Measurements from ENCODE around the gene FBXO45. TPM values are rescaled to one million over a fixed set of nuclear protein-coding genes. Genes with fewer than 3 reads are reported as not detected.

The FBXO45 gene
- total and polyA plus RNA-seq, 10 of the 15 experiments (the other 5 are each of a cell fraction or from before 2014, with no cell fraction given) = 4.0 to 17.3 (median 11.8) TPM

- TF ChIP-seq RCOR1 (conservative IDR thresholded peaks at IDR 0.05; ENCODE audit: low read depth, low read length) (no peak), TARDBP (IDR thresholded peaks at IDR 0.05; ENCODE audit: borderline replicate concordance) (peak; percentile 75; the same call in 1 of the 2 replicates), IKZF2 (IDR thresholded peaks at IDR 0.05) (no peak), ZNF384 (IDR thresholded peaks at IDR 0.05; ENCODE audit: borderline replicate concordance, low read depth, low read length) (no peak), TCF3 (IDR thresholded peaks at IDR 0.05; ENCODE audit: borderline replicate concordance, insufficient read depth, low read depth, low read length) (no peak), BMI1 (IDR thresholded peaks at IDR 0.05; ENCODE audit: borderline replicate concordance) (no peak), GATAD2B (conservative IDR thresholded peaks at IDR 0.05; ENCODE audit: low read depth) (peak; percentile 88), SREBF1 (IDR thresholded peaks at IDR 0.05; ENCODE audit: low read length) (no peak), TCF12 (IDR thresholded peaks at IDR 0.05; ENCODE audit: low read depth, low read length) (peak; percentile 45), KDM1A (IDR thresholded peaks at IDR 0.05; ENCODE audit: borderline replicate concordance) (no peak), CTCF (IDR thresholded peaks at IDR 0.05 in 2 of 3, conservative IDR thresholded peaks at IDR 0.05 in 1 of 3; ENCODE audit: control insufficient read depth in 2 of 3, extremely low read depth in 1 of 3, insufficient read depth in 1 of 3, low read depth in 3 of 3, low read length in 3 of 3) (no peak), HDAC6 (IDR thresholded peaks at IDR 0.05; ENCODE audit: unreplicated experiment) (peak; percentile 40), IRF4 (IDR thresholded peaks at IDR 0.05; ENCODE audit: low read depth, low read length) (peak; percentile 10; the same call in 1 of the 2 replicates), RFX5 (IDR thresholded peaks at IDR 0.05; ENCODE audit: low read depth, low read length) (peak; percentile 62; the same call in 1 of the 2 replicates), BCL11A (IDR thresholded peaks at IDR 0.05; ENCODE audit: low read depth, low read length) (0 out of 2 replicates have a peak, but pooled peaks have one; percentile 1), PBX3 (IDR thresholded peaks at IDR 0.05; ENCODE audit: insufficient replicate concordance, low read depth, low read length) (no peak), CBFB (IDR thresholded peaks at IDR 0.05; ENCODE audit: low read depth) (peak; percentile 45; the same call in 1 of the 2 replicates), SMC3 (IDR thresholded peaks at IDR 0.05; ENCODE audit: borderline replicate concordance, low read length) (no peak), ZNF217 (IDR thresholded peaks at IDR 0.05) (0 out of 2 replicates have a peak, but pooled peaks have one; percentile 59), ZBTB4 (CRISPR knock-in tag; IDR thresholded peaks at IDR 0.05) (no peak), EP300 (IDR thresholded peaks at IDR 0.05; ENCODE audit: borderline replicate concordance in 1 of 2, control insufficient read depth in 1 of 2, low read depth in 2 of 2, low read length in 2 of 2) (no peak)
Measured at GRCh38 chr3:196568246-196569002, at the start of gene FBXO45, which contains the start of gene WDR53 (continued).
